SK-MEL-5 (cell line): ENCODE measurements around the gene LSR. TPM values are rescaled to one million over a fixed set of nuclear protein-coding genes. Genes with fewer than 3 reads are reported as not detected.
"Not testable (repeated sequence)": the region's sequence is repeated elsewhere in the genome, so short reads cannot be mapped to it uniquely, and the experiment has no call there.

Experiments used
- DNase-seq: peaks from one replicate; pipeline ENCODE4 v3.0.0-alpha.2; 2016; ENCODE audit warnings: low read depth, low spot score
- in situ Hi-C: cut with HindIII; loops from 2 replicates; pipeline ENCODE4 v1.10.0; 2016; ENCODE audit warnings: low sequenced_read_pairs, high pct_unique_total_duplicates, low pct_unique_long_range_greater_than_20kb
- total RNA-seq: library from RNA; depleted of rRNA; stranded (reverse); fragments of >200 nt; shearing (Covaris generic); gene quantifications from 2 replicates; pipeline ENCODE4 v1.2.3, GENCODE V29; 2014

The LSR gene
- total RNA-seq, 1 experiment from 2014 or later = 1.2 TPM

DNA sequence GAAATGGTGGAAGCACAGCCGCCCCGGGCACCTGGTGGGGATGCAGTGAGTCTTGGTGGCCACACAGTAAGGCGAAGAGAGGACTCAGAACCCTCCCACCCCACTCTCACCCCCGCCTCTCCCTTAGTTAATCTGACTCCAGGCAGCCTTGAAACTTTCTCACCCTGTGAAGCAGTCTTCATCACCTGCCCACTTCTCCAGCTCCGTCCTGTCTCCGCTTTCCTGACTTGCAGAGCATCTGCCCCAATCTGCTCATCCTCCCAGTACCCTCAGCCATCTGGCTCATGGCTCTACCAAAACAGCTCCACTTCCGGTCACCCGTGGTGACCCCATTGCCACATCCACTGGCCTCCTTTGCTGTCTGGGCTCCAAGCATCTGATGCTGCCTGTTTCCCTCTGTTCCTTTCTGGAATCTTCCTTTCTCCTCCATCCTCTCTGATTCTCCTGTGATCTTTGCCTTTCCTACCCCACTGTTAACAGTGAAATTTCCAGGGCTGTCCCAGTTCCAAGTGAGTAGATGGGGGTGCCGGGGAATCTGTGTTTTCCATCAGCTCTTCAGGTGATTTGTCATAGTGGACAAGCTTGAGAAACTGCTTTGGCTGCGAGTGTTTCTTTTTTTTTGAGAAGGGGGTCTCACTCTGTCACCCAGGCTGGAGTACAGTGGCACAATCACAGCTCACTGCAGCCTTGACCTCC is 24.3 kb downstream of the LSR start:
- in situ Hi-C loops = no loop called here
- DNase-seq = no peak

DNA sequence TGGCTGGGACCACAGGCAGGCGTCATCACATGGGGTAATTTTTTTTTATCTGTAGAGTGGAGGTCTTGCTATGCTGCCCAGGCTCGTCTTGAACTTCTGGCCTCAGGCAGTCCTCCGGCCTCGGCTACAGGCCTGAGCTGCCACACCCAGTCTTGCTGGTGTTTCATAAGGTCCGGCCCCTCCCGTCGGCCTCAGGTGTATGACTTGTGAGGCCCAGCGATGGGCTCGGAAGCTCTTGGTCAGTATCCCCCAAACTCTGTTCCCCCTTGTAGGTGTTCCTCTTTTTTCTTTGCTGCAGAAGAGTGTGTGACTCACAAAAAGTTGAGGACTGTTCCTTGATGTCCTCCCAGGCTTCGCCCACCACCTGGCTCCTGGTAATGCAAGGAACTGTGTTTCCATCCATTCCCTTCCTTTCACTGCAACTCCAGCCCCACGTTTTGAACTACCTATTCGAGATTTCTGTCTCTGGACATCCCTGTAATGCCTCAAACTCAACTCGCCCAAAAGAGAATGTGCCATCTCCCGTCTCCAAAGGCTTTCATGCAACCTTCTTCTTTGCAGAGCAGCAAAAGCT is 25.0 kb downstream of the LSR start:
- no peak for DNase-seq
- in situ Hi-C loops = no loop called here

DNA sequence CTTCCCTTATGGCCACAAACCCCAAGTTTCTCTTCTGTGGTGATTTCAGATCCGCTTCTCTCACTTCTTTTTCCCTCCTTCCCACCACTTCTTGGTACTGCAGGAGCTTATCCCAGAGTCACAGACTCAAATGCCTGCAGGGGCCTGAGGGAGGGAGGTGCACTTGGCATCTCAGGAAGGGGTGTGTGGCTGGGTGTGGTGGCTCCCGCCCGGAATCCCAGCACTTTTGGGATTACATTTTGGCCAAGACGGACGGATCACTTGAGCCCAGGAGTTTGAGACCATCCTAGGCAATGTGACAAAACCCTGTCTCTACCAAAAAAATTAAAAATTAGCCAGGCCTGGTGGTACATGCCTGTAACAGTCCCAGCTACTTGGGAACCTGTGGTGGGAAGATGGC is 25.5 kb downstream of the LSR start:
- in situ Hi-C loops = no loop called here

DNA sequence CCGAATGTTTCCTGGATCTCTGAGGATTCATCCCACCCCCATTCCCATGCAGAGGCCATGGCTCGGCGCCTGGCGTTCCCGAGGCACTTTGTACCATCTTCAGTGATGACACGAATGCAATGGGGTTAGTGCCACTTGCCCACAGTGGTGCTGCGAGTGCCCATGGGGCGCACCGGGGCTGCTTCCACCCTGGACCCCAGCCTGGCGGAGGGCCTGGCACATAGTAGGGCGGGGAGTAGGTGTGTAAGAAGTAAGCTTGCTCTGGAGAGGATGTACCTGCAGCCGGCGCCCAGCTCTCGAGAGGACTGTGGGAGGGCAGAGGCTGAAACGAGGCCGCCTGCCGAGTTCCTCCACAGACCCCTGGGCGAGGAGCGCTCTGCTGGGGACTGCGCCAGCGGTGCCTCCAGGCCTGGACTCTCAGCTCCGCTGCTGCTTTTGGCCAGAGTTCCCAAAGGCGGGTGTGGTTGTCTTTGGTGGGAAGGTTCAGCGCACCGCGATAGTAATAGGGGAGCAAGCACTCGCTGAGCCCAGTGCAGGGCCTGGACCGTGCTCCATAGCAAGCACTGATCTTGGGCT is 28.0 kb downstream of the LSR start:
- in situ Hi-C loops = no loop called here
- no peak for DNase-seq

More for the DNA sequence above, 25.5 kb downstream of the LSR start:
- no peak for DNase-seq

DNA sequence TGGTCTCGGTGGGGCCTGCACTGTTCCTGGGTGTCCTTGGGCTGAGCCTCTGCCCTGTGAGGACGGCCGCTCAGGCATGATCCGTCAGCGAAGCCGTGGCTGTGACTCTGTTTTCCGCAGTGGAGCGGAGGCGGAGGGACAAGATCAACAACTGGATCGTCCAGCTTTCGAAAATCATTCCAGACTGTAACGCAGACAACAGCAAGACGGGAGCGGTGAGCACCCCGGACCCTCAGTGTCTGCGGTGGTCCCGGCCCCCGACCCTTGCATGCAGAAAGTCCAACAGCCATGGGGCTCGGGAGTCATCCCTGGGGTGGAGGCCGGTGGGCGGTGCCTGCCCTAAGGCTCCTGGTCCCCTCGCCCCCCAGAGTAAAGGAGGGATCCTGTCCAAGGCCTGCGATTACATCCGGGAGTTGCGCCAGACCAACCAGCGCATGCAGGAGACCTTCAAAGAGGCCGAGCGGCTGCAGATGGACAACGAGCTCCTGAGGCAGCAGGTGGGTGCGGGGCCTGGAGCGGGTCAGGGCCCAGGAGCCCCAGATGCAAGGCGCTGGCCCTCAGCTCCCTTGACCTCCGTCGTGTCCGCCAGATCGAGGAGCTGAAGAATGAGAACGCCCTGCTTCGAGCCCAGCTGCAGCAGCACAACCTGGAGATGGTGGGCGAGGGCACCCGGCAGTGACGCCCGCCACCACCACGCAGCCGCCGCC is 29.9 kb downstream of the LSR start:
- DNase-seq = no peak
- in situ Hi-C loops = no loop called here

DNA sequence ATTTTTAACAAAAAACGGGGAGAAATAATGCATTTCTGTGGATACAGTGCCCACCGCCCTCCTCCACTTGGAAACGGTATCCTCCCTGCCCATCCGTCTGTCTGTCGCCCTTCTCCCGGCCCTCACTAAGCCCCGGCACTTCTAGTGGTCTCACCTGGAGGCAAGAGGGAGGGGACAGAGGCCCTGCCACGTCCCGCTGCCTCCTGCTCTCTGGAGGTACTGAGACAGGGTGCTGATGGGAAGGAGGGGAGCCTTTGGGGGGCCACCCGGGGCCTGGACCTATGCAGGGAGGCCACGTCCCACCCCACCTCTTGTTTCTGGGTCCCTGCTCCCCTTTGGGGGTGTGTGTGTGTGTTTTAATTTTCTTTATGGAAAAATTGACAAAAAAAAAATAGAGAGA is 30.6 kb downstream of the LSR start:
- in situ Hi-C loops = no loop called here
- DNase-seq = no peak

DNA sequence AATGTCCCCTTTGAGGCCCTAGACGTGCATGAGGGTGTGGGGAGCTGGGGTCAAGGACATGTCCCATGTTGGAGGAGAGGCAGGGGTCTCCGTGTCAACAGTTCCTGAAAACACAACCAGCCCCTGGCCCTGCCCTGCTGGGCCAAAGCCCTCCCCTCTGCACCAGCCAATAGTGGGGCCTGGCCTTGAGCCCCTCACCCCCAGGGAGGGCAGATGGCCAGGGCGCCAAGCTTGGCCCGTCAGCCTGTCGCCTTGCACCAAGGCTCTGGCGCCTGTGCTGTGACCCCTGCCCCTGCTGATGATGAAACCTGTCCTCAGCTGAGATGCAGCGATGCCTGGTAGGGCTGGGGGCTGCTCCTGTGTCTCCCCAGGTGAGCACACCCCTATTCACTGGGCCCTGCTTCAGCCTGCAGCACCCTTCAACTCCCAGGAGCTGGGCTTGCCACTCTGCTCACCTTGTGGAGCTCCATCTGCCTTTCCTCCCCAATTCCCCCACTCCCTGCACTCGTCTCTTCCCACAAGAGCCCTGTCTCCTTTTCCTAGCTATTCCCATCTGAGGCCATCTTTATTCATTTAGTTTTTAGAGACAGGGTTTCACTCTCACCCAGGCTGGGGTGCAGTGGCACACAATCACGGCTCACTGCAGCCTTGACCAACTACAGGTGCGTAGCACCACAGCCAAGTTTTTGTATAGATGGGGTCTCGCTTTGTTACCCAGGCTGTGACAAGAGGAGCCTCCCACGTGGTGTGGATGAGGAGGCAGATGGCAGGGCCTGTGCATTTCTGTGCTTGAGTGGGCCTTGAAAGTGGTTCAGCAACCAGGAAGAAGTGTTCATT is 31.4 kb downstream of the LSR start:
- no peak for DNase-seq
- in situ Hi-C loops = no loop called here

DNA sequence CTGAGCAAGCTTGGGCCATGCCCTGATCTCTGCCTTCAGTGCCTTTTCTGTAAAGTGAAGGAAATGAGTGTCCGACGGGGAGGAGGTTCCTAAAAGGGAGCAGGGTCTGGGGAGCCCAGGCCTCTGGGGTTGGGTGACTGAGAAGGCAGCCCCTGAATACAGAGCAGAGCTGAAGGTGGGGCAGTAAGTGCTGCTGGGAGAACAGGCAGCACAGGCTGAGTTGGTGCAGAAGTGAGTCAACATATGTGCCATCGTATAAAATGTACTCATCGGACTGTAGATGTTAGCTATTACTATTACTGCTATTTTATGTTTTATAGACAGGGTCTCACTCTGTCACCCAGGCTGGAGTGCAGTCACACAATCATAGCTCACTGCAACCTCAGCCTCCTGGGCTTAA is 32.5 kb downstream of the LSR start:
- no peak for DNase-seq
- in situ Hi-C loops = no loop called here

DNA sequence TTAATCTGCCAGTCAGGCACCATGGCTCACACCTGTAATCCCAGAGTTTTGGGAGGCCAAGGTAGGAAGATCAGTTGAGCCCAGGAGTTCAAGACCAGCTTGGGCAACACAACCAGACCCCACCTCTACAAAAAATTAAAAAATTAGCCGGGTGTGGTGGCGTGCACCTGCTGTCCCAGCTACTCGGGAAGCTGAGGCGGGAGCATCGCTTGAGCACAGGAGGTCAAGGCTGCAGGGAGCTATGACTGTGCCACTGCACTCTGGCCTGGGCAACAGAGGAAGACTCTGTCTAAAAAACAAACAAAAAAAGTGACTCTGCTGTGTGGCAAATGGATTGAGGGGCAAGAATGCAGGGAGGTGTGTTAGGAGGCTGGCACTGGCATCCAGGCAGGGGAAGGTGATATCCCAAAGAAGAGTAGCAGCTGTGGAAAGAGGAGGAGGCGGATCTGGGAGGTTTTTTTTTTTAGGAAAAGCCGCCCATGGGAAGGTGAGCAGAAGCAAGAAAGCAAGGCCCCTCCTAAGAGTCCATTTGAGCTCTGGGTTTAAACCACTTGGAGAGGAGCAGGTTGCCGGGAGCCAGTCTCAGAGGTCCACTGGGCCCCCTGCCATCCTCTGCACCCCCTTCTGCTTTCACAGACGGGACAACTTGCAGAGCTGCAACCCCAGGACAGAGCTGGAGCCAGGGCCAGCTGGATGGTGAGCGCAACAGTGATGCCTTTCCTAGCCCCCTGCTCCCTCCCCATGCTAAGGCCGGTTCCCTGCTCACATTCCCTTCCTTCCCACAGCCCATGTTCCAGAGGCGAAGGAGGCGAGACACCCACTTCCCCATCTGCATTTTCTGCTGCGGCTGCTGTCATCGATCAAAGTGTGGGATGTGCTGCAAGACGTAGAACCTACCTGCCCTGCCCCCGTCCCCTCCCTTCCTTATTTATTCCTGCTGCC is 35.6 kb downstream of the LSR start:
- no peak for DNase-seq
- in situ Hi-C loops = no loop called here

DNA sequence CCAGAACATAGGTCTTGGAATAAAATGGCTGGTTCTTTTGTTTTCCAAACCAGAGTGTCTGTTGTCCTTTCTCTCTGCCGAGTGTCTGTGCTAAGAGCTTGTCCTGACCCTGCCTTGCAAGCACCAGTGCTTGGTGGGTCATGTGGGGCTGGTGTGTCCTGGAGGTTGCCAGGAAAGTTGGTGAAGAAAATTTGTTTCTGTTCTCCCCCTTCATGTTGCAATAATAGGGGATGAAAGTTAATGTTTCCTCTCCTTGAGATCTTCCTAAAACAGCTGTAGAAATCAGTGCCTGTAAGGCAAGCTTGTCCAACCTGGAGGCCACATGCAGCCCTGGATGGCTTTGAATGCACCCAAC is 36.3 kb downstream of the LSR start:
- no peak for DNase-seq
- in situ Hi-C loops = no loop called here

DNA sequence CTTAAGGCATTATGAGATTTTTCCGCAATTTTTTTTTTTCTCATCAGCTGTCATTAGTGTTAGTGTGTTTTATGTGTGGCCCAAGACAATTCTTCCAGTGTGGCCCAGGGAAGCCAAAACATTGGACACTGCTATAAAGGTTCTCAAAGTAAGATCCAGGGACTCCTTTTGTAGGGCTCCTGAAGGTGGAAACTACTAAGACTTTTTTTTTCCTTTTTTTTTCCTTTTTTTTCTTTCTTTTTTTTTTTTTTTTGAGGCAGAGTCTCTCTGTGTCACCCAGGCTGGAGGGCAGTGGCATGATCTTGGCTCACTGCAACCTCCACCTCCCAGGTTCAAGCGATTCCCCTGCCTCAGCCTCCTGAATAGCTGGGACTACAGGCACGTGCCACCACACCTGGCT is 36.7 kb downstream of the LSR start:
- DNase-seq, in situ Hi-C loops: not testable (repeated sequence)

DNA sequence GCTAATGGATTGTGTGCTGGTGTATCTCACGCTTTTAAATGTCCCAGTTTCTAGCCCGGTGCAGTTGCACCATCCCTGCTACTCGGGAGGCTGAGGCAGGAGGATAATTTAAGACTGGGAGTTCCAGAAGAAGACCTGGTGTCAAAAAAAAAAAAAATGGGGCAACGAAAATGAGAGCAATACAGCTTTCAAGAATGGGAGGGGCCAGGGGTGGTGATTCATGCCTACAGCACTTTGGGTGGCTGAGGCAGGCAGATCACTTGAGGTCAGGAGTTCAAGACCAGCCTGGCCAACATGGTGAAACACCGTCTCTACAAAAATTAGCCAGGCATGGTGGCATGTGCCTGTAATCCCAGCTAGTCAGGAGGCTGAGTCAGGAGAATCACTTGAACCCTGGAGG is 37.3 kb downstream of the LSR start:
- in situ Hi-C loops, DNase-seq: not testable (repeated sequence)

DNA sequence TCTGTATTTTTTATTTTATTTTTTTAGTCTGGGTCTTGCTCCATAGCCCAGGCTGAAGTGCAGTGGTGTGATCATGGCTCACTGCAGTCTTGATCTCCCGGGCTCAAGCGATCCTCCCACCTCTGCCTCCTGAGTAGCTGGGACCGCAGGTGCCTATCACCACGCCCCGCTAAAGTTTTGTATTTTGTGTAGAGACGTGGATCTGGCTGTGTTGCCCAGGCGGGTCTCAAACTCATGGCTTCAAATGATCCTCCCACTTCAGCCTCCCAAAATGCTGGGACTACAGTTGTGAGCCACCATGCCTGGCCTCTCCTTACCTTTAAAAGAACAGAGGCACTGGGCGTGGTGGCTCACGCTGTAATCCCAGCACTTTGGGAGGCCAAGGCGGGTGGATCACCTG is 38.9 kb downstream of the LSR start:
- in situ Hi-C loops = no loop called here
- no peak for DNase-seq

DNA sequence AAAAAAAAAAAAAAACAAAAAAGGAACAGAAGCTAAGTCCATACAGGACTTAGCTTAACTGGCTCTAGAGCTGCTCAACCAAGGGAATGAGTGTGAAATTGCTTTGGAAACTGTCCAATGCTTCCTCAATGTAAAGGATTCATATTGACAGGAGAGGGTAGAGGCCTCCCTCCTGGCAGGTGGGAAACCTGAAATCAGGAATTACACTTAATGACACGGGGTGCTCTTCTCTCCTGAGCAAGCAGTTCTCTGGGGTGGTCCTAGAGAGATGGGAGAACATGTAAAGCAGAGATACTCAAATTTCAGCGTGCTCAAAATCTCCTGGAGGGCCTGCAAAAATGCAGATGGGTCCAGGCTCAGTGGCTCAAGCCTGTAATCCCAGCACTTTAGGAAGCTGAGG is 39.5 kb downstream of the LSR start:
- in situ Hi-C loops = no loop called here
- DNase-seq = no peak

DNA sequence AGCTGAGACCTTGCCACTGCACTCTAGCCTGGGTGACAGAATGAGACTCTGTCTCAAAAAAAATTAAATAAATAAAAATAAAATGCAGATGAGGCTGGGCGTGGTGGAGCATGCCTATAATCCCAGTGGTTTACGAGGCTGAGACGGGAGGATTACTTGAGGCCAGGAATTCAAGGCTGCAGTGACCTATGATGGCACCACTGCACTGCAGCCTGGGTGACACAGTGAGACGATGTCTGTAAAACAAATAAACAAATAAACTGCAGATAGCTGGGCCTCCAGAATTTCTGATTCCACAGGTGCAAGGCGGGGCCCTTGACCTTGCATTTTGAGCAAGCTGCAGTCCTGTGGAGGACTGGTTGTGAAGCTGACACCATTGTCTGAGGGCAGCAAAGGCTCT is 40.1 kb downstream of the LSR start:
- in situ Hi-C loops = no loop called here

DNA sequence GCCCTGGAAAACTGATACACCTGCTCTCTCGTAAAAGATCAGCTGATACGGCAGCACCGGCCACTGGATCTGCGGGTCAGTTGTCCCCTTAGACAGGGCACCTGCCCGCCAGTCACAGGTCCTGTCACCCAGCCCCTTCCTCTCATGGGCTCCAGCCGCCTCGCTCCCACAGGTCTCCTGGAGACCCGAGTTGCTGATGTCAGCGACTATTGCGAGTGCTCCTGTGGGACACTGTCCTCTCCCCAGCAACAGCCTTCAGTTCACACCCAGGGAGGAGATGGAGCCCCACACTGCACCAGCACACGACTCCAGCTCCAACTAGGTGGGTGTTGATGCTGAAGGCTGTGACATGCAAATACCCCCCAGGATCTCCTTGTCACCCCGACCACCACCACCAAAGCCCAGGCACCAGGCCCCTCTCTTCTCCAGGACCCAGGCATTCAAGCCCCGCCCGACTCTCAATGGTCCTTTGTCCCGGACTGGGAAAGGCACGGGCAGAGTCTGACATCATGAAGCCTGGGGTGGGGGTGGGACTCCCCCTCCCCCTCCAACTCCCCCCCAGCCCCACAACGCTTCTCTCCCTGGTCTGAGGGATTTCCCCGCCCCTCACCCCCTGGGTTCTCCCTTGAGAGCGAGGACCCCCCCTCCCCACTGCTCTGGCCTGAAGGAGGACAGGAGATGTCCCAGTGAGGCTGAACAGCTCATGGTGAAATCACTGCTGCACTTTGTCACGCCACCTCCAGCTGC is 41.8 kb downstream of the LSR start:
- DNase-seq = no peak
- in situ Hi-C loops = no loop called here

More for the DNA sequence above, 40.1 kb downstream of the LSR start:
- no peak for DNase-seq
